CD4-positive, alpha-beta memory T cell (primary cell): ENCODE data around the gene COL8A2. TPM values are rescaled to one million over a fixed set of nuclear protein-coding genes. Genes with fewer than 3 reads are reported as not detected.

Source experiments
- CTCF ChIA-PET: fragments of 350-600 bp; sonication (Branson Sonifier 250); formaldehyde crosslinking; loops from one replicate; lab custom pipeline; 2021; ENCODE audit warnings: inconsistent platforms; ENCODE audit not compliant: partially characterized antibody; lab: Charles Lee
- POLR2A ChIA-PET: fragments of 350-600 bp; sonication (Branson Sonifier 250); formaldehyde crosslinking; loops from one replicate; lab custom pipeline; 2021; ENCODE audit not compliant: partially characterized antibody; lab: Charles Lee
- DNase-seq, 5 donors: peaks; one replicate each; pipeline versions ENCODE4 v3.0.0 to v3.0.0-alpha.2; 2020 to 2022; ENCODE audit warnings: mixed read lengths in 1 of 5
- H3K27ac ChIP-seq: one replicate; pipeline ENCODE4 v1.7.0; 2013; ENCODE audit warnings: low read depth, low read length
- H3K27me3 ChIP-seq: 2 replicates; pipeline ENCODE4 v1.7.0; 2013; ENCODE audit warnings: mild to moderate bottlenecking, low read length, moderate library complexity; ENCODE audit not compliant: insufficient read depth
- H3K36me3 ChIP-seq: 2 replicates; pipeline ENCODE4 v1.7.0; 2013; ENCODE audit warnings: mild to moderate bottlenecking, low read length, moderate library complexity; ENCODE audit not compliant: insufficient read depth
- H3K4me1 ChIP-seq: 2 replicates; pipeline ENCODE4 v1.7.0; 2013; ENCODE audit warnings: mild to moderate bottlenecking, low read length, moderate library complexity; ENCODE audit not compliant: insufficient read depth
- H3K4me3 ChIP-seq, 2 donors: one replicate each; pipeline ENCODE4 v1.7.0; 2013; ENCODE audit warnings: low read length in 2 of 2, mild to moderate bottlenecking in 1 of 2
- H3K9me3 ChIP-seq, 2 donors: one replicate each; pipeline ENCODE4 v1.7.0; 2013; ENCODE audit warnings: low read length in 2 of 2, control low read depth in 1 of 2; ENCODE audit not compliant: control insufficient read depth in 1 of 2
- H3K27ac Mint-ChIP-seq, 7 donors: one replicate each; pipeline ENCODE4 v1.8.0; 2020 to 2021; ENCODE audit warnings: mixed read lengths in 7 of 7, mild to moderate bottlenecking in 6 of 7, inconsistent platforms in 3 of 7, moderate library complexity in 3 of 7
- H3K27me3 Mint-ChIP-seq, 2 donors: one replicate each; pipeline ENCODE4 v1.8.0; 2020 to 2021; ENCODE audit warnings: mixed read lengths in 2 of 2
- H3K36me3 Mint-ChIP-seq, 2 donors: one replicate each; pipeline ENCODE4 v1.8.0; 2020 to 2021; ENCODE audit warnings: mixed read lengths in 2 of 2, inconsistent platforms in 1 of 2, mild to moderate bottlenecking in 1 of 2
- H3K4me1 Mint-ChIP-seq, 4 donors: one replicate each; pipeline ENCODE4 v1.8.0; 2020 to 2021; ENCODE audit warnings: mixed read lengths in 4 of 4, mild to moderate bottlenecking in 1 of 4
- H3K4me3 Mint-ChIP-seq, 8 donors: one replicate each; pipeline ENCODE4 v1.8.0; 2020 to 2021; ENCODE audit warnings: mixed read lengths in 8 of 8, mild to moderate bottlenecking in 7 of 8, moderate library complexity in 6 of 8, inconsistent platforms in 3 of 8
- H3K9me3 Mint-ChIP-seq, 8 donors: one replicate each; pipeline ENCODE4 v1.8.0; 2020 to 2021; ENCODE audit warnings: mixed read lengths in 8 of 8, mild to moderate bottlenecking in 5 of 8, inconsistent platforms in 3 of 8, moderate library complexity in 1 of 8
- intact Hi-C: fragments of 100-400 bp; cut with micrococcal nuclease; formaldehyde crosslinking; loops from one replicate; pipeline ENCODE4 v1.15.1; 2023
- polyA plus RNA-seq, 2 donors: library from polyadenylated mRNA; unstranded; fragments of 300-500 nt; fragmentation: Illumina TruSeq; gene quantifications; one replicate each; pipeline ENCODE4 v1.2.3, GENCODE V29; 2021
- total RNA-seq, 2 experiments: library from RNA; stranded (reverse); gene quantifications; one replicate each; pipeline ENCODE4 v1.2.3, GENCODE V29; 2021

COL8A2 gene
- total and polyA plus RNA-seq, 4 experiments from 2014 or later = 0.25 to 0.26 TPM; not detected in 2

- Histone ChIP-seq H3K27ac (no peak overlapping the region), H3K27me3 (no peaks in the 10 kb centered on the region), H3K9me3 (no peaks in the 10 kb centered on the region), H3K36me3 (peaks cover 29% of the 10 kb centered on the region), H3K4me3 (no peak overlapping the region), H3K4me1 (peaks cover 42% of the 10 kb centered on the region)
- H3K27ac Mint-ChIP-seq = peak overlapping the region; percentile 50 to 90 (median 87)
- H3K9me3 Mint-ChIP-seq = no peaks in the 10 kb centered on the region
- peak overlapping the region in 1 of 8 donors; percentile 4 for H3K4me3 Mint-ChIP-seq
- no peaks in the 10 kb centered on the region for H3K27me3 Mint-ChIP-seq
- peaks cover 34 to 59% of the 10 kb centered on the region in 2 donors for H3K36me3 Mint-ChIP-seq
- CTCF ChIA-PET = interaction anchor here (1.1 to 5.0 kb wide), 4 partner anchors 16 to 154 kb away, joined by 3 to 40 read pairs (median 16); partner anchors contain the start of gene TRAPPC3
- POLR2A ChIA-PET = interaction anchor here (0.6 to 3.2 kb wide), 4 partner anchors 11 to 20 kb away, joined by 3 to 18 read pairs (median 10); partner anchors contain the start of gene MAP7D1
- DNase-seq = no peak
- intact Hi-C loops = no loop called here
- H3K4me1 Mint-ChIP-seq = peaks cover 39 to 66% (median 50%) of the 10 kb centered on the region in 4 donors
These were observed 42.2 kb upstream of the COL8A2 start for GRCh38 chr1:36166938-36167905.

GRCh38 chr1:36166136-36166535 is 41.1 kb upstream of the COL8A2 start:
- H3K9me3 Mint-ChIP-seq = peaks cover 0 to 1% (median 0%) of the 10 kb centered on the region in 8 donors
- Histone ChIP-seq H3K27me3 (no peaks in the 10 kb centered on the region), H3K9me3 (no peaks in the 10 kb centered on the region), H3K4me3 (no peak overlapping the region), H3K27ac (no peak overlapping the region), H3K36me3 (peaks cover 21% of the 10 kb centered on the region), H3K4me1 (peaks cover 53% of the 10 kb centered on the region)
- H3K4me1 Mint-ChIP-seq = peaks cover 49 to 73% (median 61%) of the 10 kb centered on the region in 4 donors
- peak overlapping the region in 5 of 7 donors; percentile 50 to 88 (median 85) for H3K27ac Mint-ChIP-seq
- ChIA-PET POLR2A (interaction anchor here (0.6 to 3.2 kb wide), 4 partner anchors 10 to 22 kb away, joined by 3 to 18 read pairs (median 10); partner anchors contain the start of gene MAP7D1), CTCF (interaction anchor here (3.0 to 7.2 kb wide), 4 partner anchors 16 to 22 kb away, joined by 6 to 97 read pairs (median 33); partner anchors contain the start of gene TRAPPC3)
- no peak for DNase-seq
- peak overlapping the region in 1 of 8 donors; percentile 17 for H3K4me3 Mint-ChIP-seq
- peaks cover 26 to 56% of the 10 kb centered on the region in 2 donors for H3K36me3 Mint-ChIP-seq
- H3K27me3 Mint-ChIP-seq = no peaks in the 10 kb centered on the region
- intact Hi-C loops = no loop called here

GRCh38 chr1:36165145-36165544 is 40.1 kb upstream of the COL8A2 start:
- Mint-ChIP-seq H3K27ac (peak overlapping the region in 6 of 7 donors; percentile 37 to 98 (median 72)), H3K36me3 (peaks cover 18 to 48% of the 10 kb centered on the region in 2 donors)
- no peak overlapping the region for H3K27ac ChIP-seq

GRCh38 chr1:36164361-36164760 is 39.3 kb upstream of the COL8A2 start:
- ChIA-PET POLR2A (interaction anchor here (3.2 to 6.6 kb wide), 3 partner anchors 8 to 24 kb away, joined by 18 to 251 read pairs (median 37); partner anchors contain the start of genes MAP7D1 and TRAPPC3), CTCF (interaction anchor here (1.1 to 7.2 kb wide), 3 partner anchors 14 to 121 kb away, joined by 3 to 97 read pairs (median 40); partner anchors contain the start of gene TRAPPC3)
- intact Hi-C loops = no loop called here
- Histone ChIP-seq H3K4me1 (peaks cover 71% of the 10 kb centered on the region), H3K9me3 (no peaks in the 10 kb centered on the region), H3K4me3 (no peak overlapping the region), H3K27me3 (no peaks in the 10 kb centered on the region), H3K36me3 (peaks cover 4% of the 10 kb centered on the region), H3K27ac (no peak overlapping the region)
- peak overlapping the region in 5 of 8 donors; percentile 6 to 61 (median 23) for H3K4me3 Mint-ChIP-seq
- peaks cover 0 to 1% (median 0%) of the 10 kb centered on the region in 8 donors for H3K9me3 Mint-ChIP-seq
- H3K4me1 Mint-ChIP-seq = peaks cover 52 to 82% (median 69%) of the 10 kb centered on the region in 4 donors
- no peak for DNase-seq
- no peaks in the 10 kb centered on the region for H3K27me3 Mint-ChIP-seq
- peak overlapping the region; percentile 37 to 98 (median 73) for H3K27ac Mint-ChIP-seq
- H3K36me3 Mint-ChIP-seq = peaks cover 16 to 51% of the 10 kb centered on the region in 2 donors

More at GRCh38 chr1:36165145-36165544, 40.1 kb upstream of the COL8A2 start:
- H3K36me3 ChIP-seq = peaks cover 12% of the 10 kb centered on the region
- peaks cover 63% of the 10 kb centered on the region for H3K4me1 ChIP-seq
- ChIA-PET POLR2A (interaction anchor here (2.6 to 6.6 kb wide), 3 partner anchors 9 to 23 kb away, joined by 10 to 251 read pairs (median 18); partner anchors contain the start of genes MAP7D1 and TRAPPC3), CTCF (interaction anchor here (3.0 to 7.2 kb wide), 3 partner anchors 15 to 23 kb away, joined by 6 to 97 read pairs (median 40); partner anchors contain the start of gene TRAPPC3)
- Mint-ChIP-seq H3K9me3 (peaks cover 0 to 1% (median 0%) of the 10 kb centered on the region in 8 donors), H3K4me3 (no peak overlapping the region), H3K4me1 (peaks cover 51 to 77% (median 66%) of the 10 kb centered on the region in 4 donors), H3K27me3 (no peaks in the 10 kb centered on the region)
- intact Hi-C loops = no loop called here
- no peak for DNase-seq
- no peaks in the 10 kb centered on the region for H3K9me3 ChIP-seq
- no peak overlapping the region for H3K4me3 ChIP-seq
- no peaks in the 10 kb centered on the region for H3K27me3 ChIP-seq

GRCh38 chr1:36163426-36163825 is 38.4 kb upstream of the COL8A2 start:
- intact Hi-C loops = no loop called here
- Histone ChIP-seq H3K4me3 (no peak overlapping the region), H3K27ac (peak overlapping the region; percentile 78), H3K4me1 (peaks cover 78% of the 10 kb centered on the region), H3K27me3 (no peaks in the 10 kb centered on the region), H3K9me3 (no peaks in the 10 kb centered on the region), H3K36me3 (peaks cover 4% of the 10 kb centered on the region)
- no peak for DNase-seq
- Mint-ChIP-seq H3K36me3 (peaks cover 18 to 49% of the 10 kb centered on the region in 2 donors), H3K4me1 (peaks cover 55 to 85% (median 74%) of the 10 kb centered on the region in 4 donors), H3K27me3 (no peaks in the 10 kb centered on the region), H3K9me3 (peaks cover 0 to 1% (median 0%) of the 10 kb centered on the region in 8 donors), H3K27ac (peak overlapping the region; percentile 93 to 99 (median 98)), H3K4me3 (peak overlapping the region in 4 of 8 donors; percentile 0 to 88 (median 29))
- POLR2A ChIA-PET = interaction anchor here (1.1 to 6.6 kb wide), 6 partner anchors 12 to 60 kb away, joined by 4 to 251 read pairs (median 44); partner anchors contain the start of genes THRAP3 and TRAPPC3
- CTCF ChIA-PET = interaction anchor here (0.8 to 7.2 kb wide), 4 partner anchors 13 to 122 kb away, joined by 3 to 97 read pairs (median 22); partner anchors contain the start of gene TRAPPC3

GRCh38 chr1:36162680-36163239 is 37.7 kb upstream of the COL8A2 start:
- H3K27ac ChIP-seq = peak overlapping the region; percentile 78
- Mint-ChIP-seq H3K27me3 (no peaks in the 10 kb centered on the region), H3K9me3 (peaks cover 0 to 1% (median 0%) of the 10 kb centered on the region in 8 donors), H3K4me1 (peaks cover 59 to 89% (median 75%) of the 10 kb centered on the region in 4 donors), H3K4me3 (peak overlapping the region; percentile 80 to 91 (median 86)), H3K36me3 (peaks cover 24 to 52% of the 10 kb centered on the region in 2 donors), H3K27ac (peak overlapping the region; percentile 93 to 99 (median 98))
- H3K4me1 ChIP-seq = peaks cover 84% of the 10 kb centered on the region
- no peak overlapping the region for H3K4me3 ChIP-seq
- no peak for DNase-seq
- intact Hi-C loops = no loop called here
- peaks cover 4% of the 10 kb centered on the region for H3K36me3 ChIP-seq
- H3K27me3 ChIP-seq = no peaks in the 10 kb centered on the region
- CTCF ChIA-PET = interaction anchor here (0.8 to 7.2 kb wide), 6 partner anchors 8 to 123 kb away, joined by 3 to 97 read pairs (median 12); partner anchors contain the start of gene TRAPPC3
- POLR2A ChIA-PET = interaction anchor here (0.6 to 6.6 kb wide), 14 partner anchors 8 to 276 kb away, joined by 3 to 251 read pairs (median 4); partner anchors contain the start of genes SH3D21, THRAP3 and TRAPPC3
- H3K9me3 ChIP-seq = no peaks in the 10 kb centered on the region
